ENCODE measurements around the gene LTF. TPM values are rescaled to one million over a fixed set of nuclear protein-coding genes. Genes with fewer than 3 reads are reported as not detected.
A peak's percentile ranks its signal among the peaks of the same experiment; 100 is the strongest.

LTF gene
- total RNA-seq, 1 donor from 2014 or later = not detected

DNA sequence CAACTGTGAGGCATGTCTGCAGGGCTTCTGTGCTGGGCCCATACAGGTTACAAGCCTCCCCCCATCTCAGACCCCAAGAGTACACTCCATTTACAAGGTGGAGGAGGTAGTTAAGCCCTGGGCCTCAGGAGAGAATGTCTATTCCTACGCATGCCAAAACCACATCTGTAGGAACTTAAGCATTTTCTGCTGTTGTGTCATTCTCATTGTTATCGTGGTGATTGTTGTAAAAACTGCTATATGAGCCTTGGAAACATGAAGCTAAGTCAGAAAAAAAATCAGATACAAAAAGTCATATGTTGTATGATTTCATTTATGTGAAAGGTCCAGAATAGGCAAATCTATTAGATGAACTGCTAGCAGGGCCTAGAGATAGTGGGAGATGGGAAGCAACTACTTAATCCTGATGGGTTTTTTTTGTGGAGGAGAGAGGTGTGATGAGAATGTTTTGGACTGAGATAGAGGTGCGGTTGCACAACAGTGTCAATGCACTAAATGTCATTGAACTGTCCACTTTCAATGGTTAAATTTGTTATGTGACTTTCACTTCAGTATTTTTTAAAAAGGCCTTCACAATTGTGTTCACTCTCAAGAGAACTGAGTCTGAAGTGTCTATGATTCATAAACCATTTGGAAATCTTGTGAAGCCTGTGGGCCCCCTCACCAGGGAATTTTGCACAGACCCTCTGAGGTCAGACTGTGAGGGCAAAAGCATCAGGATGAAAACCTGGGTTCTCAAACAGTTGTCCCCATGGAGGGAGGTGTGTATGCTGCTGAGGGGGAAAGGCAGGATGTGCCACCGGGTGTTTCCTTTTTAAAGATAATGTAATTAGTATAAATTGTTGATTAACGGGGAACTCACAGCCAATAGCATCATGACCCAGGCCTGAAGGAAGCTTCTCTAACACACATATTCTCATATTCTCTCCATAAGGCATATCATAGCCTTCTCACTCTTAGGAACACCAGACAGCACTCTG, 36.2 kb upstream of the LTF start:
- H3K4me3 Mint-ChIP-seq (ENCODE audit: unreplicated experiment) = no peak overlapping the region
- peaks cover 1% of the 10 kb centered on the region for H3K9me3 Mint-ChIP-seq (ENCODE audit: unreplicated experiment)
- no peak overlapping the region for H3K27ac Mint-ChIP-seq (ENCODE audit: unreplicated experiment)
- peaks cover 1% of the 10 kb centered on the region for H3K27me3 Mint-ChIP-seq (ENCODE audit: unreplicated experiment)
- H3K4me1 Mint-ChIP-seq (ENCODE audit: low read depth, unreplicated experiment) = no peaks in the 10 kb centered on the region
- TF ChIP-seq, protein P1, sequence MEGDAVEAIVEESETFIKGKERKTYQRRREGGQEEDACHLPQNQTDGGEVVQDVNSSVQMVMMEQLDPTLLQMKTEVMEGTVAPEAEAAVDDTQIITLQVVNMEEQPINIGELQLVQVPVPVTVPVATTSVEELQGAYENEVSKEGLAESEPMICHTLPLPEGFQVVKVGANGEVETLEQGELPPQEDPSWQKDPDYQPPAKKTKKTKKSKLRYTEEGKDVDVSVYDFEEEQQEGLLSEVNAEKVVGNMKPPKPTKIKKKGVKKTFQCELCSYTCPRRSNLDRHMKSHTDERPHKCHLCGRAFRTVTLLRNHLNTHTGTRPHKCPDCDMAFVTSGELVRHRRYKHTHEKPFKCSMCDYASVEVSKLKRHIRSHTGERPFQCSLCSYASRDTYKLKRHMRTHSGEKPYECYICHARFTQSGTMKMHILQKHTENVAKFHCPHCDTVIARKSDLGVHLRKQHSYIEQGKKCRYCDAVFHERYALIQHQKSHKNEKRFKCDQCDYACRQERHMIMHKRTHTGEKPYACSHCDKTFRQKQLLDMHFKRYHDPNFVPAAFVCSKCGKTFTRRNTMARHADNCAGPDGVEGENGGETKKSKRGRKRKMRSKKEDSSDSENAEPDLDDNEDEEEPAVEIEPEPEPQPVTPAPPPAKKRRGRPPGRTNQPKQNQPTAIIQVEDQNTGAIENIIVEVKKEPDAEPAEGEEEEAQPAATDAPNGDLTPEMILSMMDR (IDR thresholded peaks at IDR 0.05; ENCODE audit: partially characterized antibody, unreplicated experiment) = no peak
- no peak for DNase-seq
- H3K36me3 Mint-ChIP-seq (ENCODE audit: unreplicated experiment) = no peaks in the 10 kb centered on the region

DNA sequence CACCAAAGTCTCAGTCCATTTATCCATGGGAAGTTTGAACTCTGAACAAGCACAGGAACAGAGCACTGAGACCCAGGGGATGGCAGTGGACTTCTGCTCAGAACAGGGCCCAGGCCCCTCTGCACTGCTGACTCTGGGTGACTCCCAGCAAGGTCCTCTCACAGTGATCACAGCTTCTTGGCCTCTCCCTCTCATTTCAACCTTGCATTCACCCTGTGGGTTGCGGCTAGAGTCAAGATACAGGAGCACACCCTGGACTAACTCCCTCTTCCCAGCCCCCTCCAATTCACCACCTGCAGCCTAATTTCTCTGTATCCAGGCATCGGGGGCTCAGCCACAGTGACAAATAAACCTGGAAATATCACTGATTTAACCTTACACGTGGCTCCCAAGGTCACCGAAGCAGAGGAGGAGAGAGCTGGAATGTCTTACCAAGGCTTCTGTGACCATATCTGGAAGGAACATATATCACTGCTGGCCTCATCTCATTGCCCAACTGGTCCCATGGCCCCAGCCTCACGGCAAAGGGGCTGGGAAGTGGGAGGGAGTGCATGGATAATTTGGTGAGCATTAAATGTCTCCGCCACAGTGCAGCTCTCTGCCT, 34.3 kb upstream of the LTF start:
- Mint-ChIP-seq H3K4me3 (ENCODE audit: unreplicated experiment) (no peak overlapping the region), H3K9me3 (ENCODE audit: unreplicated experiment) (peaks cover 1% of the 10 kb centered on the region), H3K27me3 (ENCODE audit: unreplicated experiment) (peaks cover 1% of the 10 kb centered on the region), H3K27ac (ENCODE audit: unreplicated experiment) (no peak overlapping the region), H3K4me1 (ENCODE audit: low read depth, unreplicated experiment) (peaks cover 1% of the 10 kb centered on the region), H3K36me3 (ENCODE audit: unreplicated experiment) (no peaks in the 10 kb centered on the region)
- DNase-seq = no peak
- TF ChIP-seq, protein P1 (IDR thresholded peaks at IDR 0.05; ENCODE audit: partially characterized antibody, unreplicated experiment) = no peak

DNA sequence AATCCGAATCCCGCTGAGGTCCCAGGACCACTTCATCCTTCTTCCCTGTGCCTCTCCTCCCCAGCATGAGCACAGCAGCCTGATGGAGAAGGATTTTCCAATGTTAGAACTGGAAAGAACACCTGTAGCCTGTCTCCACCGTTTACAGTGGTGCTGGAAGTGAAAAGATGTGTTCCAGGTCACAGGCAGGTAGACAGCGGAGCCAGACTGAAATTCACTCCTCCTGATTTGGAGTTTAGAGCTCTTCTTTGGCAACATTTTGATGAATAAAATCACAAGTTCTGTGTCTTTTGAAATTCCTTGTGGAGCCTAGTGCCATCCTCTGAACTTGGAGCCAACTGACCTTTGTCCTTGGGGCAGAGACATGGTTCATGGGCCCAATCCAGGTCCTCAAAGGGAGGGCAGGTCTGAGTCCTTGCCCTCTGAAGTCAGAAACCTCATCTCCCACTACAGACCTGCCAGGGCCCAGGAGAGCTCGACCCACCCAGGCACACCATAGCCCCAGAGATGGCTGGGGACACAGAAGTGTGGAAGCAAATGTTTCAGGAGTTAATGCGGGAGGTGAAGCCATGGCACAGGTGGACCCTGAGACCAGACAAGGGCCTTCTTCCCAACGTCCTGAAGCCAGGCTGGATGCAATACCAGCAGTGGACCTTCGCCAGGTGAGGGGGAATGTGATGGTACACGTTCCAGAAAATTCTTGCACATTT, 33.0 kb upstream of the LTF start, which contains the start of gene RTP3:
Gene RTP3 (plus strand): TSS at position 421 of the 710 bp plus-strand sequence. CDS start 87 bp downstream, at position 508.
- Mint-ChIP-seq H3K9me3 (ENCODE audit: unreplicated experiment) (peaks cover 6% of the 10 kb centered on the region), H3K36me3 (ENCODE audit: unreplicated experiment) (no peaks in the 10 kb centered on the region), H3K4me1 (ENCODE audit: low read depth, unreplicated experiment) (peaks cover 1% of the 10 kb centered on the region), H3K4me3 (ENCODE audit: unreplicated experiment) (no peak within 1 kb of the TSS), H3K27me3 (ENCODE audit: unreplicated experiment) (peaks cover 5% of the 10 kb centered on the region), H3K27ac (ENCODE audit: unreplicated experiment) (no peak within 1 kb of the TSS)
- DNase-seq = no peak
- TF ChIP-seq, protein P1 (IDR thresholded peaks at IDR 0.05; ENCODE audit: partially characterized antibody, unreplicated experiment) = no peak

DNA sequence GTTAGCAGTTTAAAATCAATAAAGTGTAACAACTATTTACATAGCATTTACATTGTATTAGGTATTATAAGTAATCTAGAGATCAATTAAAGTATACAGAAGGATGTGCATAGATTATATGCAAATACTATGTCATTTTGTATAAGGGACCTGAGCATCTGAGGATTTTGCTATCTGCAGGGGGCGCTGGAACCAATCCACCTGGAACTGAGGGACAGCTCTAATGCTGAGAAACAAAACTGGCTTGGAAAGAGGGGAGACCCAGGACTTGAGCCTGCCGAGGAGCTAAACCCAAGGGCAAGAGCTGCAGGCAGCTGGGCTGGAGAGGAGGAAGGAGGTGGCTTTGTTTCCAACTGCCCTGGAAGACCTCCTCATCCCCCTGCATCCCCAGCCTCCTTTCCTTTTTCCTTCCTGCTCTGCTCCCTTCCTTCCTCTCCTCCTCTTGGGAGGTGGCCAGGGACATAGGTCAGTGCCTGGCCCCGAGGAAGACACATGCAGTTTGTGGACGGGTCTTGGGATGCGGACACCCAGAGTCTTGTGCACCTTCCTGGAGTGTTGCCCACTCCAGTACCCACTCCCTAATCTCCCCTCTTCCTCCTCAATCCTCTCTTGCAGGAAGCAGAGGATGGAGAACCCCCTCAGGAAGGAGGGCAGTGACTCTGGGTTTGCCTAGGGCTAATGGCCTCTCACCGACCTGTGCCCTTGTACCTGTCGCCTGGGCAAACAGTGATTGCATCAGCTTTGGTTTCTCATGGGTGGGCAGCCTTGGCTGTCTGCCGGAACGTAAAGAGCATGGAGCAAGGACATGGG, 32.2 kb upstream of the LTF start:
- Mint-ChIP-seq H3K36me3 (ENCODE audit: unreplicated experiment) (no peaks in the 10 kb centered on the region), H3K4me1 (ENCODE audit: low read depth, unreplicated experiment) (peaks cover 1% of the 10 kb centered on the region), H3K27me3 (ENCODE audit: unreplicated experiment) (peaks cover 7% of the 10 kb centered on the region), H3K9me3 (ENCODE audit: unreplicated experiment) (peaks cover 8% of the 10 kb centered on the region), H3K4me3 (ENCODE audit: unreplicated experiment) (no peak overlapping the region), H3K27ac (ENCODE audit: unreplicated experiment) (no peak overlapping the region)
- TF ChIP-seq, protein P1 (IDR thresholded peaks at IDR 0.05; ENCODE audit: partially characterized antibody, unreplicated experiment) = peak; percentile 12
- DNase-seq = peak; percentile 34

Data from glutamatergic neuron (in vitro differentiated cells).